ENCODE data around the gene INTS4. TPM values are rescaled to one million over a fixed set of nuclear protein-coding genes. Genes with fewer than 3 reads are reported as not detected.

INTS4 gene
- polyA plus RNA-seq, 1 donor (not counting 4 experiments of a cell fraction or from before 2014, with no cell fraction given) = 18.0 TPM

DNA sequence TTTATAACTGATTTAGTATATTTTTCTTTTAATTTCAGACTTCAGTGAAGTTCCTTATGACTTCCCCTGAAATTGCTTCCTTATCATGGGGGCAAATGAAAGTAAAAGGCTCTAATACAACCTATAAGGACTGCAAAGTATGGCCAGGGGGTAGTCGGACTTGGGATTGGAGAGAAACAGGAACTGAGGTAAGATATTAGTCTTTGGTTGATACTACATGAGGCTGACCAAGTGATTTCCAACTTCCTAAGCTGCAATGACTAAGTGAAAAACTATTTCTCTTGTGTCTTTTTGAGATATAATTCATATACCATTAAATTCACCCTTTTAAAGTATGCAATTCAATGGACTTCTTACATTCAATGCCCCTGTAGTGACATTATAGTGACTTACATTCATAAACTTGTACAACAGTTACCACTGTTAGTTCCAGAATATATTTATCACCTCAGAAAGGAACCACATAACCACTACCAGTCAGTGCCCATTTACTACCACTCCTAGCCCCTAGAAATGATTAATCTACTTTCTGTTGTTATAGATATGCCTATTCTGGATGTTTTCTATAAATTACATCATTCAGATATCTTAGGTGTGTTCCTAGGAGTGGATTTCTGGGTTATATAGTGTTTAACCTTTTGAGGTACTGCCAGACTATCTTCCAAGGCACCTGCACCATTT, 151.9 kb downstream of the INTS4 start:
- FAIRE-seq (no peak), DNase-seq (ENCODE audit: low read depth, low spot score) (no peak)
- no peak for TF ChIP-seq EZH2 (IDR thresholded peaks at IDR 0.05; ENCODE audit: low read length)
- TF ChIP-seq, protein P1, sequence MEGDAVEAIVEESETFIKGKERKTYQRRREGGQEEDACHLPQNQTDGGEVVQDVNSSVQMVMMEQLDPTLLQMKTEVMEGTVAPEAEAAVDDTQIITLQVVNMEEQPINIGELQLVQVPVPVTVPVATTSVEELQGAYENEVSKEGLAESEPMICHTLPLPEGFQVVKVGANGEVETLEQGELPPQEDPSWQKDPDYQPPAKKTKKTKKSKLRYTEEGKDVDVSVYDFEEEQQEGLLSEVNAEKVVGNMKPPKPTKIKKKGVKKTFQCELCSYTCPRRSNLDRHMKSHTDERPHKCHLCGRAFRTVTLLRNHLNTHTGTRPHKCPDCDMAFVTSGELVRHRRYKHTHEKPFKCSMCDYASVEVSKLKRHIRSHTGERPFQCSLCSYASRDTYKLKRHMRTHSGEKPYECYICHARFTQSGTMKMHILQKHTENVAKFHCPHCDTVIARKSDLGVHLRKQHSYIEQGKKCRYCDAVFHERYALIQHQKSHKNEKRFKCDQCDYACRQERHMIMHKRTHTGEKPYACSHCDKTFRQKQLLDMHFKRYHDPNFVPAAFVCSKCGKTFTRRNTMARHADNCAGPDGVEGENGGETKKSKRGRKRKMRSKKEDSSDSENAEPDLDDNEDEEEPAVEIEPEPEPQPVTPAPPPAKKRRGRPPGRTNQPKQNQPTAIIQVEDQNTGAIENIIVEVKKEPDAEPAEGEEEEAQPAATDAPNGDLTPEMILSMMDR (optimal IDR thresholded peaks at IDR 0.05 in 1 of 3, IDR thresholded peaks at IDR 0.05 in 1 of 3, conservative IDR thresholded peaks at IDR 0.05 in 1 of 3; ENCODE audit: extremely low read depth in 1 of 3, insufficient read depth in 2 of 3, low read length in 3 of 3) = no peak
- Histone ChIP-seq H2AFZ (ENCODE audit: control insufficient read depth, low read length) (no peak overlapping the region), H3K4me1 (ENCODE audit: control insufficient read depth, extremely low read depth, insufficient read depth, low read length) (no peaks in the 10 kb centered on the region), H4K20me1 (ENCODE audit: control insufficient read depth, extremely low read depth, insufficient read depth, low read length) (no peaks in the 10 kb centered on the region), H3K9ac (ENCODE audit: control insufficient read depth, extremely low read depth, insufficient read depth, low read length) (no peak overlapping the region), H3K4me2 (ENCODE audit: control insufficient read depth, extremely low read depth, insufficient read depth, low read depth, low read length) (no peak overlapping the region), H3K27ac (ENCODE audit: control insufficient read depth, insufficient read depth, low read length) (no peak overlapping the region), H3K27me3 (ENCODE audit: control insufficient read depth, extremely low read depth, insufficient read depth, low read length) (no peaks in the 10 kb centered on the region), H3K79me2 (ENCODE audit: control insufficient read depth, insufficient read depth, low read length) (no peaks in the 10 kb centered on the region), H3K9me1 (ENCODE audit: control insufficient read depth, extremely low read depth, insufficient read depth, low read length) (no peaks in the 10 kb centered on the region), H3K36me3 (ENCODE audit: control insufficient read depth in 2 of 2, extremely low read depth in 1 of 2, insufficient read depth in 2 of 2, low read length in 2 of 2) (peaks cover 0 to 2% of the 10 kb centered on the region in 2 experiments), H3K4me3 (ENCODE audit: control insufficient read depth in 2 of 3, extremely low read depth in 1 of 3, insufficient read depth in 2 of 3, low read depth in 1 of 3, low read length in 3 of 3) (no peak overlapping the region), H3K9me3 (ENCODE audit: control insufficient read depth, low read depth, low read length) (no peaks in the 10 kb centered on the region)
- dilution Hi-C loops (cut with MboI; ENCODE audit: extremely low pct_ligation_motif_present, low sequenced_read_pairs) = no loop called here

DNA sequence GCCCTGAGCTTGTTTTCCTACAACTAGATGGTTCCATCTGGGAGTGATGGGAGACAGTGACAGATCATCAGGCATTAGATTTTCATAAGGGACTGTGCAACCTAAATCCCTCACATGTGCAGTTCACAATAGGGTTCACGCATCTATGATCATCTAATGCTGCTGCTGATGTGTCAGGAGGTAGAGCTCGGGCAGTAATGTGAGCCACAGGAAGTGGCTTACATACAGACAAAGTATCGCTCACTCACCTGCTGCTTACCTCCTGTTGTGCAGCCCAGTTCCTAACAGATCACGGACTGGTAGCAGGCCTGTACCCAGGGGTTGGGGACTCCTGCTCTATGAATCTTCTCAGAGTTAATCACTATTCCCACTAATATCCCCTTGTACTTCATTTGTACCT, 161.2 kb downstream of the INTS4 start:
- no peak overlapping the region for H3K27ac ChIP-seq (ENCODE audit: control insufficient read depth, insufficient read depth, low read length)

More for the DNA sequence above, 161.2 kb downstream of the INTS4 start:
- H2AFZ ChIP-seq (ENCODE audit: control insufficient read depth, low read length) = no peak overlapping the region
- H3K79me2 ChIP-seq (ENCODE audit: control insufficient read depth, insufficient read depth, low read length) = no peaks in the 10 kb centered on the region
- H3K9me3 ChIP-seq (ENCODE audit: control insufficient read depth, low read depth, low read length) = no peaks in the 10 kb centered on the region
- TF ChIP-seq, protein P1 (optimal IDR thresholded peaks at IDR 0.05 in 1 of 3, IDR thresholded peaks at IDR 0.05 in 1 of 3, conservative IDR thresholded peaks at IDR 0.05 in 1 of 3; ENCODE audit: extremely low read depth in 1 of 3, insufficient read depth in 2 of 3, low read length in 3 of 3) = no peak
- no peak for TF ChIP-seq EZH2 (IDR thresholded peaks at IDR 0.05; ENCODE audit: low read length)
- H4K20me1 ChIP-seq (ENCODE audit: control insufficient read depth, extremely low read depth, insufficient read depth, low read length) = no peaks in the 10 kb centered on the region
- H3K4me1 ChIP-seq (ENCODE audit: control insufficient read depth, extremely low read depth, insufficient read depth, low read length) = no peaks in the 10 kb centered on the region
- DNase-seq (ENCODE audit: low read depth, low spot score) (no peak), FAIRE-seq (no peak)
- no peak overlapping the region for H3K4me2 ChIP-seq (ENCODE audit: control insufficient read depth, extremely low read depth, insufficient read depth, low read depth, low read length)
- H3K9me1 ChIP-seq (ENCODE audit: control insufficient read depth, extremely low read depth, insufficient read depth, low read length) = no peaks in the 10 kb centered on the region
- no peaks in the 10 kb centered on the region for H3K36me3 ChIP-seq (ENCODE audit: control insufficient read depth in 2 of 2, extremely low read depth in 1 of 2, insufficient read depth in 2 of 2, low read length in 2 of 2)
- dilution Hi-C loops (cut with MboI; ENCODE audit: extremely low pct_ligation_motif_present, low sequenced_read_pairs) = no loop called here
- H3K4me3 ChIP-seq (ENCODE audit: control insufficient read depth in 2 of 3, extremely low read depth in 1 of 3, insufficient read depth in 2 of 3, low read depth in 1 of 3, low read length in 3 of 3) = no peak overlapping the region
- no peak overlapping the region for H3K9ac ChIP-seq (ENCODE audit: control insufficient read depth, extremely low read depth, insufficient read depth, low read length)
- no peaks in the 10 kb centered on the region for H3K27me3 ChIP-seq (ENCODE audit: control insufficient read depth, extremely low read depth, insufficient read depth, low read length)
